ENCODE measurements around the gene EDN3. TPM values are rescaled to one million over a fixed set of nuclear protein-coding genes. Genes with fewer than 3 reads are reported as not detected.

Gene EDN3
- total and polyA plus RNA-seq, 4 donors, result 0.12 to 3.6 (median 0.31) TPM

DNA sequence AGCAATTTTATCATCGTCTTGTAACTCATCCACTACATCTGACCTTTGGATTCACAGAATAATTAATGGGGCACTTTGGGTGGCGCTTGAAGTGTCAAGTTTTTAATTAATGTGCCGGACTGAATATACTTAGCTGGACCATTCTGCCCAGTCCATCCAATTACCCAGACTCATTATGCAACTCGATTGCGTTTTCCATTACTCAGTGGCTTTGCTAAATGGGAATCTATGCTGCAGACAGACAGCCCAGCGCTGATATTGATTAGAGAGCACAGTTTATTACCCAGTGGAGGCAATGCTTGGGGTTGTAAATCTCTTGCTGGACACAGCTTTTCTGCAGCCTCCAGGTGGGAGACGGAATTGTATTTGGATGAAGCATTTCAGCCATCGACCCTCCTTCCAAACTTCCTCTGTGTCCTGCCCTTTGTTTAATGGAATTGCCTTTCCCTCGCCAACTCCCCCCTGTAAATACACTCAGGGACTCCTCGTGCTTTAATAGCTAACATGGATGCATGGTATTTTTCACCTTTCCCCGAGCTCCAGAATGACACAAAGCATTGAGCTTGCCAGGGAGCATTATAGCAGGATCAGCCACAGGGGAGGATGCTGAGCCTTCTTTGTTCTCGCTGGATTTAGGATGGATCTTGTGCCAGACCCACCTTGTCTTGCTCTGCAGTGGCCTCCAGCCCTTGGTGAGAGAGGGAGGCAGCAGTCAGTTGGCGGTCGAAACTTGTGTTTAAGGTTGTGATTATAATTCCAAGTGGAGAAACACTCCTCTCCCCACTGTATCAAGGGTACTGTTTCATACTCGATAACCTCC, 59.7 kb downstream of the EDN3 start:
- H3K27ac ChIP-seq (ENCODE audit: low read depth in 1 of 2, low read length in 1 of 2), result no peak overlapping the region
- 88 to 89% methylated on average over 15 of the region's 15 CpGs for WGBS, 2 donors

GRCh38 chr20:59360934-59361333, 60.5 kb downstream of the EDN3 start:
- H3K36me3 ChIP-seq (ENCODE audit: control insufficient read depth in 4 of 4, insufficient read depth in 4 of 4, low read length in 4 of 4), result no peaks in the 10 kb centered on the region
- H3K27me3 ChIP-seq (ENCODE audit: control insufficient read depth in 3 of 3, insufficient read depth in 3 of 3, low read length in 2 of 3), result no peaks in the 10 kb centered on the region
- H3K27ac ChIP-seq (ENCODE audit: low read depth in 1 of 2, low read length in 1 of 2), result no peak overlapping the region
- WGBS, 2 donors, result 94 to 96% methylated on average over 4 of the region's 4 CpGs
- no peak for DNase-seq
- no peak overlapping the region for H3K4me3 ChIP-seq
- TF ChIP-seq, protein P1, sequence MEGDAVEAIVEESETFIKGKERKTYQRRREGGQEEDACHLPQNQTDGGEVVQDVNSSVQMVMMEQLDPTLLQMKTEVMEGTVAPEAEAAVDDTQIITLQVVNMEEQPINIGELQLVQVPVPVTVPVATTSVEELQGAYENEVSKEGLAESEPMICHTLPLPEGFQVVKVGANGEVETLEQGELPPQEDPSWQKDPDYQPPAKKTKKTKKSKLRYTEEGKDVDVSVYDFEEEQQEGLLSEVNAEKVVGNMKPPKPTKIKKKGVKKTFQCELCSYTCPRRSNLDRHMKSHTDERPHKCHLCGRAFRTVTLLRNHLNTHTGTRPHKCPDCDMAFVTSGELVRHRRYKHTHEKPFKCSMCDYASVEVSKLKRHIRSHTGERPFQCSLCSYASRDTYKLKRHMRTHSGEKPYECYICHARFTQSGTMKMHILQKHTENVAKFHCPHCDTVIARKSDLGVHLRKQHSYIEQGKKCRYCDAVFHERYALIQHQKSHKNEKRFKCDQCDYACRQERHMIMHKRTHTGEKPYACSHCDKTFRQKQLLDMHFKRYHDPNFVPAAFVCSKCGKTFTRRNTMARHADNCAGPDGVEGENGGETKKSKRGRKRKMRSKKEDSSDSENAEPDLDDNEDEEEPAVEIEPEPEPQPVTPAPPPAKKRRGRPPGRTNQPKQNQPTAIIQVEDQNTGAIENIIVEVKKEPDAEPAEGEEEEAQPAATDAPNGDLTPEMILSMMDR (IDR thresholded peaks at IDR 0.05; ENCODE audit: control extremely low read depth, extremely low read depth), result no peak
- no peak for ATAC-seq (ENCODE audit: insufficient read depth, low FRiP score)
- no peak overlapping the region for H3K9ac ChIP-seq (ENCODE audit: insufficient read depth in 1 of 2, low read length in 2 of 2)
- H3K9me3 ChIP-seq (ENCODE audit: control insufficient read depth in 4 of 4, insufficient read depth in 3 of 4, low read length in 3 of 4), result peaks cover 0 to 4% (median 0%) of the 10 kb centered on the region in 4 donors
- H3K4me1 ChIP-seq (ENCODE audit: control insufficient read depth in 5 of 5, insufficient read depth in 5 of 5, low read length in 5 of 5), result peaks cover 0 to 6% (median 0%) of the 10 kb centered on the region in 5 donors

More for the DNA sequence above, 59.7 kb downstream of the EDN3 start:
- no peak overlapping the region for H3K9ac ChIP-seq (ENCODE audit: insufficient read depth in 1 of 2, low read length in 2 of 2)
- no peak overlapping the region for H3K4me3 ChIP-seq
- no peaks in the 10 kb centered on the region for H3K36me3 ChIP-seq (ENCODE audit: control insufficient read depth in 4 of 4, insufficient read depth in 4 of 4, low read length in 4 of 4)
- ATAC-seq (ENCODE audit: insufficient read depth, low FRiP score) (no peak), DNase-seq (no peak)
- peaks cover 0 to 7% (median 0%) of the 10 kb centered on the region in 5 donors for H3K4me1 ChIP-seq (ENCODE audit: control insufficient read depth in 5 of 5, insufficient read depth in 5 of 5, low read length in 5 of 5)
- TF ChIP-seq, protein P1 (IDR thresholded peaks at IDR 0.05; ENCODE audit: control extremely low read depth, extremely low read depth), result no peak
- H3K9me3 ChIP-seq (ENCODE audit: control insufficient read depth in 4 of 4, insufficient read depth in 3 of 4, low read length in 3 of 4), result peaks cover 0 to 4% (median 0%) of the 10 kb centered on the region in 4 donors
- H3K27me3 ChIP-seq (ENCODE audit: control insufficient read depth in 3 of 3, insufficient read depth in 3 of 3, low read length in 2 of 3), result no peaks in the 10 kb centered on the region

DNA sequence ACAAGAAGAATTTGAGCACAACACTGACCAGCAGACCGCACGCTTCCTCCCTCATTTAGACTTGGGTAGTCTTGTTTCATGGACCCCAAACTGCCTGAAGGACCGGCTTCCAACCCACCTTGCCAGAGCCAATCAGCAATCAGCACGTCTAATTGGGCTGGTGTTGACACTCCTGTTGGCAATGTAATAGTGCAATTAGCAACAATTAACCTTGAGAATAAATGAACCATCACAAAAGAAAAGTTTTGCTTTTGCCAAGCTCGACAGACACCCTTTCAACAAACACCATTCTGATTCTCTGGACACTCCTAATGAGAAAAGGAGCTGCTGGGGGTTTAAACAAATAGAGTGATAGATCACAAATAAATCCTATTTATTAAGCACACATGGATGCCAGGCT, 61.0 kb downstream of the EDN3 start:
- ATAC-seq (ENCODE audit: insufficient read depth, low FRiP score) (no peak), DNase-seq (no peak)
- TF ChIP-seq, protein P1 (IDR thresholded peaks at IDR 0.05; ENCODE audit: control extremely low read depth, extremely low read depth), result no peak
- H3K9ac ChIP-seq (ENCODE audit: insufficient read depth in 1 of 2, low read length in 2 of 2), result no peak overlapping the region
- no peak overlapping the region for H3K27ac ChIP-seq (ENCODE audit: low read depth in 1 of 2, low read length in 1 of 2)
- H3K9me3 ChIP-seq (ENCODE audit: control insufficient read depth in 4 of 4, insufficient read depth in 3 of 4, low read length in 3 of 4), result peaks cover 0 to 5% (median 0%) of the 10 kb centered on the region in 4 donors
- H3K27me3 ChIP-seq (ENCODE audit: control insufficient read depth in 3 of 3, insufficient read depth in 3 of 3, low read length in 2 of 3), result no peaks in the 10 kb centered on the region
- 80 to 83% methylated on average over 5 of the region's 5 CpGs for WGBS, 2 donors
- H3K4me1 ChIP-seq (ENCODE audit: control insufficient read depth in 5 of 5, insufficient read depth in 5 of 5, low read length in 5 of 5), result peaks cover 0 to 2% (median 0%) of the 10 kb centered on the region in 5 donors
- no peak overlapping the region for H3K4me3 ChIP-seq
- H3K36me3 ChIP-seq (ENCODE audit: control insufficient read depth in 4 of 4, insufficient read depth in 4 of 4, low read length in 4 of 4), result no peaks in the 10 kb centered on the region
